Neuronal stem cell (in vitro differentiated cells): ENCODE data around the gene KRT81.

Experiments
- DNase-seq: peaks from one replicate; pipeline ENCODE4 v3.0.0-alpha.2; 2013; ENCODE audit warnings: low spot score
- H2AFZ ChIP-seq: one replicate; pipeline ENCODE4 v1.6.1; 2013; ENCODE audit warnings: mild to moderate bottlenecking, low read length, inconsistent platforms
- H2AK5ac ChIP-seq: 2 replicates; pipeline ENCODE4 v1.6.1; 2013; ENCODE audit warnings: low read depth, mild to moderate bottlenecking, inconsistent platforms, low read length, moderate library complexity, mixed read lengths
- H2BK120ac ChIP-seq: 2 replicates; pipeline ENCODE4 v1.6.1; 2013; ENCODE audit warnings: low read depth, mild to moderate bottlenecking, inconsistent platforms, low read length, moderate library complexity, mixed read lengths
- H2BK12ac ChIP-seq: one replicate; pipeline ENCODE4 v1.6.1; 2013; ENCODE audit warnings: low read length, inconsistent platforms
- H2BK15ac ChIP-seq: 2 replicates; pipeline ENCODE4 v1.6.1; 2013; ENCODE audit warnings: mild to moderate bottlenecking, low read length, inconsistent platforms, mixed read lengths
- H2BK5ac ChIP-seq: one replicate; pipeline ENCODE4 v1.6.1; 2013; ENCODE audit warnings: inconsistent platforms, mild to moderate bottlenecking, low read length, moderate library complexity
- H3K14ac ChIP-seq: one replicate; pipeline ENCODE4 v1.6.1; 2013; ENCODE audit warnings: low read length, inconsistent platforms
- H3K18ac ChIP-seq: 2 replicates; pipeline ENCODE4 v1.6.1; 2013; ENCODE audit warnings: low read length, inconsistent platforms
- H3K23ac ChIP-seq: 2 replicates; pipeline ENCODE4 v1.6.1; 2013; ENCODE audit warnings: low read depth, mild to moderate bottlenecking, mixed read lengths, low read length, inconsistent platforms; ENCODE audit not compliant: poor library complexity
- H3K27ac ChIP-seq: replicated peaks from 3 replicates; pipeline ENCODE4 v1.5.1; 2013; ENCODE audit warnings: low read length, inconsistent platforms
- H3K27me3 ChIP-seq, 3 experiments: 2 replicates each; pipeline ENCODE4 v1.6.1; 2013; ENCODE audit warnings: low read length in 3 of 3, mild to moderate bottlenecking in 2 of 3, inconsistent platforms in 1 of 3, low read depth in 1 of 3, mixed read lengths in 1 of 3, moderate library complexity in 1 of 3; ENCODE audit not compliant: control insufficient read depth in 3 of 3, insufficient read depth in 3 of 3
- H3K36me3 ChIP-seq, 2 donors: replicated peaks in 1 of 2; 2 replicates each; pipeline ENCODE4 v1.6.1; 2013; ENCODE audit warnings: low read length in 2 of 2; ENCODE audit not compliant: control insufficient read depth in 2 of 2, insufficient read depth in 2 of 2
- H3K4ac ChIP-seq: 2 replicates; pipeline ENCODE4 v1.6.1; 2013; ENCODE audit warnings: inconsistent platforms, mild to moderate bottlenecking, low read length, moderate library complexity
- H3K4me1 ChIP-seq, 2 donors: 1 replicate in 1 of 2; 2 replicates in 1 of 2; pipeline ENCODE4 v1.6.1; 2013; ENCODE audit warnings: low read length in 2 of 2, low read depth in 1 of 2; ENCODE audit not compliant: control insufficient read depth in 2 of 2, insufficient read depth in 1 of 2
- H3K4me2 ChIP-seq: one replicate; pipeline ENCODE4 v1.6.1; 2013; ENCODE audit warnings: mild to moderate bottlenecking, low read length, inconsistent platforms; ENCODE audit not compliant: insufficient read depth, poor library complexity, severe bottlenecking
- H3K4me3 ChIP-seq, 2 donors: 2 replicates each; pipeline ENCODE4 v1.5.1; 2013; ENCODE audit warnings: low read length in 2 of 2, mild to moderate bottlenecking in 2 of 2, inconsistent platforms in 1 of 2, moderate library complexity in 1 of 2
- H3K79me1 ChIP-seq: one replicate; pipeline ENCODE4 v1.6.1; 2013; ENCODE audit warnings: low read depth, mild to moderate bottlenecking, inconsistent platforms, low read length, moderate library complexity
- H3K9ac ChIP-seq: one replicate; pipeline ENCODE4 v1.6.1; 2013; ENCODE audit warnings: mild to moderate bottlenecking, low read depth, low read length, inconsistent platforms; ENCODE audit not compliant: poor library complexity
- H3K9me3 ChIP-seq, 2 donors: replicated peaks in 1 of 2; 2 replicates each; pipeline versions ENCODE3 to v1.6.1; 2013; ENCODE audit warnings: low read length in 2 of 2, mild to moderate bottlenecking in 2 of 2, inconsistent platforms in 1 of 2, low read depth in 1 of 2, mixed read lengths in 1 of 2, moderate library complexity in 1 of 2; ENCODE audit not compliant: control insufficient read depth in 2 of 2, insufficient read depth in 1 of 2
- H4K8ac ChIP-seq: one replicate; pipeline ENCODE4 v1.6.1; 2013; ENCODE audit warnings: low read depth, mild to moderate bottlenecking, inconsistent platforms, low read length, moderate library complexity
- H4K91ac ChIP-seq: one replicate; pipeline ENCODE4 v1.6.1; 2013; ENCODE audit warnings: low read length, low read depth, mild to moderate bottlenecking, inconsistent platforms; ENCODE audit not compliant: poor library complexity
- WGBS, 2 donors: extraction: QIAGEN DNeasy Blood & Tissue Kit; methylation state at CpG; one replicate each; pipeline ENCODE4 v1.1.7; 2013; ENCODE audit warnings: missing lambda C conversion rate in 2 of 2, mixed read lengths in 1 of 2; ENCODE audit not compliant: insufficient read length in 2 of 2, insufficient replicate concordance in 1 of 2; ENCODE audit errors: extremely low coverage in 2 of 2; 5-methylcytosine and 5-hydroxymethylcytosine counted together

KRT81 gene

GRCh38 chr12:52251367-52252051 is 39.8 kb downstream of the KRT81 start:
- no peaks in the 10 kb centered on the region for H3K79me1 ChIP-seq
- no peak overlapping the region for H3K18ac ChIP-seq
- H3K4me3 ChIP-seq, result no peak overlapping the region
- no peak overlapping the region for H3K4me2 ChIP-seq
- no peak overlapping the region for H3K4ac ChIP-seq
- WGBS, 2 donors, result no CpG with 5 or more reads among the region's 9 CpGs
- H2AK5ac ChIP-seq, result no peak overlapping the region
- H3K9me3 ChIP-seq, result no peaks in the 10 kb centered on the region
- H3K36me3 ChIP-seq, result no peaks in the 10 kb centered on the region
- H3K4me1 ChIP-seq, result peaks cover 0 to 4% of the 10 kb centered on the region in 2 donors
- no peak overlapping the region for H3K23ac ChIP-seq
- no peak overlapping the region for H2BK15ac ChIP-seq
- no peak overlapping the region for H2AFZ ChIP-seq
- no peak overlapping the region for H2BK5ac ChIP-seq
- no peak for DNase-seq
- no peak overlapping the region for H3K9ac ChIP-seq
- no peak overlapping the region for H2BK120ac ChIP-seq
- H3K14ac ChIP-seq, result no peak overlapping the region
- no peak overlapping the region for H4K91ac ChIP-seq
- H3K27me3 ChIP-seq, result peaks cover 0 to 53% (median 26%) of the 10 kb centered on the region in 3 experiments
- no peak overlapping the region for H2BK12ac ChIP-seq
- no peak overlapping the region for H3K27ac ChIP-seq
- no peak overlapping the region for H4K8ac ChIP-seq

GRCh38 chr12:52250048-52250990 is 41.0 kb downstream of the KRT81 start:
- H3K14ac ChIP-seq, result no peak overlapping the region
- no peak overlapping the region for H2BK15ac ChIP-seq
- no peak overlapping the region for H2BK12ac ChIP-seq
- no peaks in the 10 kb centered on the region for H3K9me3 ChIP-seq
- H3K4ac ChIP-seq, result no peak overlapping the region
- peaks cover 0 to 53% (median 26%) of the 10 kb centered on the region in 3 experiments for H3K27me3 ChIP-seq
- WGBS, 2 donors, result no CpG with 5 or more reads among the region's 52 CpGs
- H3K4me1 ChIP-seq, result peaks cover 0 to 4% of the 10 kb centered on the region in 2 donors
- H4K8ac ChIP-seq, result no peak overlapping the region
- peak overlapping the region; percentile 1 for H3K23ac ChIP-seq
- H3K4me2 ChIP-seq, result peak overlapping the region; percentile 50
- no peak overlapping the region for H2AFZ ChIP-seq
- no peak overlapping the region for H2AK5ac ChIP-seq
- H2BK120ac ChIP-seq, result no peak overlapping the region
- no peak overlapping the region for H3K27ac ChIP-seq
- H3K4me3 ChIP-seq, result no peak overlapping the region
- DNase-seq, result no peak
- no peaks in the 10 kb centered on the region for H3K79me1 ChIP-seq
- peak overlapping the region; percentile 84 for H3K18ac ChIP-seq
- H3K9ac ChIP-seq, result peak overlapping the region; percentile 57
- no peak overlapping the region for H2BK5ac ChIP-seq
- no peaks in the 10 kb centered on the region for H3K36me3 ChIP-seq
- no peak overlapping the region for H4K91ac ChIP-seq

- H3K18ac ChIP-seq, result peak overlapping the region; percentile 84
- DNase-seq, result no peak
- H4K91ac ChIP-seq, result no peak overlapping the region
- no peak overlapping the region for H4K8ac ChIP-seq
- H3K4me1 ChIP-seq, result peaks cover 0 to 4% of the 10 kb centered on the region in 2 donors
- H2BK15ac ChIP-seq, result peak overlapping the region; percentile 84
- H3K9ac ChIP-seq, result no peak overlapping the region
- H3K9me3 ChIP-seq, result no peaks in the 10 kb centered on the region
- peaks cover 0 to 52% (median 26%) of the 10 kb centered on the region in 3 experiments for H3K27me3 ChIP-seq
- H3K4ac ChIP-seq, result no peak overlapping the region
- no CpG with 5 or more reads among the region's 2 CpGs for WGBS, 2 donors
- no peak overlapping the region for H2BK120ac ChIP-seq
- H2AK5ac ChIP-seq, result peak overlapping the region; percentile 20
- H3K79me1 ChIP-seq, result no peaks in the 10 kb centered on the region
- H3K27ac ChIP-seq, result no peak overlapping the region
- no peak overlapping the region for H2BK5ac ChIP-seq
- H2AFZ ChIP-seq, result no peak overlapping the region
- H3K14ac ChIP-seq, result no peak overlapping the region
- no peak overlapping the region for H3K4me2 ChIP-seq
- no peaks in the 10 kb centered on the region for H3K36me3 ChIP-seq
- H3K4me3 ChIP-seq, result no peak overlapping the region
- H3K23ac ChIP-seq, result no peak overlapping the region
- no peak overlapping the region for H2BK12ac ChIP-seq
These were observed 41.8 kb downstream of the KRT81 start for GRCh38 chr12:52249511-52250047.
